IgD-negative memory B cell (primary cell): ENCODE results near the gene DIAPH1. TPM values are rescaled to one million over a fixed set of nuclear protein-coding genes. Genes with fewer than 3 reads are reported as not detected.

Source experiments
- H3K27ac Mint-ChIP-seq, 3 donors: one replicate each; pipeline ENCODE4 v1.8.0; 2020 to 2022; ENCODE audit warnings: mild to moderate bottlenecking in 3 of 3, mixed read lengths in 3 of 3, moderate library complexity in 1 of 3
- H3K27me3 Mint-ChIP-seq: one replicate; pipeline ENCODE4 v1.8.0; 2021; ENCODE audit warnings: mixed read lengths
- H3K36me3 Mint-ChIP-seq: one replicate; pipeline ENCODE4 v1.8.0; 2020; ENCODE audit warnings: mild to moderate bottlenecking, mixed read lengths
- H3K4me1 Mint-ChIP-seq, 3 donors: one replicate each; pipeline ENCODE4 v1.8.0; 2020 to 2022; ENCODE audit warnings: mixed read lengths in 3 of 3, mild to moderate bottlenecking in 1 of 3
- H3K4me3 Mint-ChIP-seq, 4 donors: one replicate each; pipeline ENCODE4 v1.8.0; 2020 to 2022; ENCODE audit warnings: mild to moderate bottlenecking in 4 of 4, mixed read lengths in 4 of 4, moderate library complexity in 3 of 4
- H3K9me3 Mint-ChIP-seq, 3 donors: one replicate each; pipeline ENCODE4 v1.8.0; 2020 to 2021; ENCODE audit warnings: mixed read lengths in 3 of 3, mild to moderate bottlenecking in 1 of 3
- polyA plus RNA-seq: library from polyadenylated mRNA; unstranded; fragments of 300-500 nt; fragmentation: Illumina TruSeq; gene quantifications from one replicate; pipeline ENCODE4 v1.2.3, GENCODE V29; 2021

The DIAPH1 gene
- polyA plus RNA-seq, 1 donor from 2014 or later = 57.6 TPM

GRCh38 chr5:141534492-141535213 is 84.1 kb downstream of the DIAPH1 start:
- no peaks in the 10 kb centered on the region for H3K9me3 Mint-ChIP-seq
- peak overlapping the region in 1 of 3 donors; percentile 76 for H3K27ac Mint-ChIP-seq
- peaks cover 7% of the 10 kb centered on the region for H3K36me3 Mint-ChIP-seq
- peaks cover 0 to 2% (median 0%) of the 10 kb centered on the region in 3 donors for H3K4me1 Mint-ChIP-seq
- H3K4me3 Mint-ChIP-seq = no peak overlapping the region
- no peaks in the 10 kb centered on the region for H3K27me3 Mint-ChIP-seq

GRCh38 chr5:141533897-141534296 is 84.9 kb downstream of the DIAPH1 start:
- no peak overlapping the region for H3K27ac Mint-ChIP-seq
- peaks cover 4% of the 10 kb centered on the region for H3K36me3 Mint-ChIP-seq
- no peaks in the 10 kb centered on the region for H3K27me3 Mint-ChIP-seq
- no peaks in the 10 kb centered on the region for H3K9me3 Mint-ChIP-seq
- H3K4me3 Mint-ChIP-seq = no peak overlapping the region
- H3K4me1 Mint-ChIP-seq = peaks cover 0 to 5% (median 4%) of the 10 kb centered on the region in 3 donors

GRCh38 chr5:141532726-141533125 is 86.1 kb downstream of the DIAPH1 start:
- H3K27ac Mint-ChIP-seq = no peak overlapping the region
- H3K4me1 Mint-ChIP-seq = peaks cover 0 to 11% (median 4%) of the 10 kb centered on the region in 3 donors
- H3K4me3 Mint-ChIP-seq = no peak overlapping the region
- H3K36me3 Mint-ChIP-seq = peaks cover 6% of the 10 kb centered on the region
- H3K9me3 Mint-ChIP-seq = no peaks in the 10 kb centered on the region
- no peaks in the 10 kb centered on the region for H3K27me3 Mint-ChIP-seq

- H3K9me3 Mint-ChIP-seq = no peaks in the 10 kb centered on the region
- peaks cover 3 to 14% (median 3%) of the 10 kb centered on the region in 3 donors for H3K4me1 Mint-ChIP-seq
- peak overlapping the region in 1 of 3 donors; percentile 95 for H3K27ac Mint-ChIP-seq
- H3K27me3 Mint-ChIP-seq = no peaks in the 10 kb centered on the region
- H3K36me3 Mint-ChIP-seq = peaks cover 6% of the 10 kb centered on the region
- no peak overlapping the region for H3K4me3 Mint-ChIP-seq
Measured at GRCh38 chr5:141529873-141530272, 88.9 kb downstream of the DIAPH1 start.

- H3K27ac Mint-ChIP-seq = peak overlapping the region in 2 of 3 donors; percentile 49 to 95
- no peaks in the 10 kb centered on the region for H3K9me3 Mint-ChIP-seq
- H3K4me1 Mint-ChIP-seq = peaks cover 6 to 20% (median 8%) of the 10 kb centered on the region in 3 donors
- no peak overlapping the region for H3K4me3 Mint-ChIP-seq
- H3K27me3 Mint-ChIP-seq = no peaks in the 10 kb centered on the region
- H3K36me3 Mint-ChIP-seq = peaks cover 8% of the 10 kb centered on the region
Measured at GRCh38 chr5:141529002-141529401, 89.8 kb downstream of the DIAPH1 start.

GRCh38 chr5:141528291-141528984 is 90.4 kb downstream of the DIAPH1 start:
- H3K4me3 Mint-ChIP-seq = no peak overlapping the region
- H3K27me3 Mint-ChIP-seq = no peaks in the 10 kb centered on the region
- H3K4me1 Mint-ChIP-seq = peaks cover 6 to 20% (median 8%) of the 10 kb centered on the region in 3 donors
- peaks cover 8% of the 10 kb centered on the region for H3K36me3 Mint-ChIP-seq
- H3K9me3 Mint-ChIP-seq = no peaks in the 10 kb centered on the region
- peak overlapping the region in 2 of 3 donors; percentile 65 to 95 for H3K27ac Mint-ChIP-seq

GRCh38 chr5:141527426-141527825 is 91.4 kb downstream of the DIAPH1 start:
- no peak overlapping the region for H3K4me3 Mint-ChIP-seq
- no peaks in the 10 kb centered on the region for H3K9me3 Mint-ChIP-seq
- no peaks in the 10 kb centered on the region for H3K27me3 Mint-ChIP-seq
- H3K36me3 Mint-ChIP-seq = peaks cover 8% of the 10 kb centered on the region
- H3K27ac Mint-ChIP-seq = peak overlapping the region in 1 of 3 donors; percentile 31
- H3K4me1 Mint-ChIP-seq = peaks cover 12 to 25% (median 13%) of the 10 kb centered on the region in 3 donors

- Mint-ChIP-seq H3K4me1 (peaks cover 16 to 30% (median 17%) of the 10 kb centered on the region in 3 donors), H3K36me3 (peaks cover 8% of the 10 kb centered on the region), H3K9me3 (no peaks in the 10 kb centered on the region), H3K27ac (no peak overlapping the region), H3K4me3 (no peak overlapping the region), H3K27me3 (no peaks in the 10 kb centered on the region)
Measured at GRCh38 chr5:141525653-141526052, 93.1 kb downstream of the DIAPH1 start.

GRCh38 chr5:141524604-141525597 is 93.9 kb downstream of the DIAPH1 start:
- Mint-ChIP-seq H3K27me3 (no peaks in the 10 kb centered on the region), H3K36me3 (peaks cover 14% of the 10 kb centered on the region), H3K27ac (peak overlapping the region in 2 of 3 donors; percentile 62 to 88), H3K4me1 (peaks cover 16 to 30% (median 17%) of the 10 kb centered on the region in 3 donors), H3K9me3 (no peaks in the 10 kb centered on the region), H3K4me3 (no peak overlapping the region)

- Mint-ChIP-seq H3K4me1 (peaks cover 16 to 26% (median 17%) of the 10 kb centered on the region in 3 donors), H3K4me3 (no peak overlapping the region), H3K27ac (peak overlapping the region in 2 of 3 donors; percentile 50 to 88), H3K36me3 (peaks cover 16% of the 10 kb centered on the region), H3K27me3 (no peaks in the 10 kb centered on the region), H3K9me3 (no peaks in the 10 kb centered on the region)
Measured at GRCh38 chr5:141523991-141524390, 94.8 kb downstream of the DIAPH1 start.

GRCh38 chr5:141522301-141522700 is 96.5 kb downstream of the DIAPH1 start:
- H3K27ac Mint-ChIP-seq = peak overlapping the region in 2 of 3 donors; percentile 48 to 80
- no peaks in the 10 kb centered on the region for H3K9me3 Mint-ChIP-seq
- peak overlapping the region in 1 of 4 donors; percentile 39 for H3K4me3 Mint-ChIP-seq
- no peaks in the 10 kb centered on the region for H3K27me3 Mint-ChIP-seq
- peaks cover 16 to 18% (median 17%) of the 10 kb centered on the region in 3 donors for H3K4me1 Mint-ChIP-seq
- peaks cover 14% of the 10 kb centered on the region for H3K36me3 Mint-ChIP-seq

- Mint-ChIP-seq H3K4me1 (peaks cover 17 to 18% (median 18%) of the 10 kb centered on the region in 3 donors), H3K27ac (no peak overlapping the region), H3K36me3 (peaks cover 14% of the 10 kb centered on the region), H3K9me3 (no peaks in the 10 kb centered on the region), H3K4me3 (no peak overlapping the region), H3K27me3 (no peaks in the 10 kb centered on the region)
Measured at GRCh38 chr5:141521244-141521781, 97.5 kb downstream of the DIAPH1 start.

GRCh38 chr5:141519605-141520565 is 98.9 kb downstream of the DIAPH1 start:
- peaks cover 20 to 27% (median 22%) of the 10 kb centered on the region in 3 donors for H3K4me1 Mint-ChIP-seq
- peaks cover 12% of the 10 kb centered on the region for H3K36me3 Mint-ChIP-seq
- H3K27me3 Mint-ChIP-seq = no peaks in the 10 kb centered on the region
- H3K27ac Mint-ChIP-seq = peak overlapping the region in 1 of 3 donors; percentile 18
- no peak overlapping the region for H3K4me3 Mint-ChIP-seq
- H3K9me3 Mint-ChIP-seq = no peaks in the 10 kb centered on the region
